ENCODE measurements around the gene RNASEH2A. TPM values are rescaled to one million over a fixed set of nuclear protein-coding genes. Genes with fewer than 3 reads are reported as not detected.

RNASEH2A gene
- total and polyA plus RNA-seq, 2 of the 13 experiments (the other 11 are each of a cell fraction or from before 2014, with no cell fraction given) = 25.1 to 35.8 TPM

DNA sequence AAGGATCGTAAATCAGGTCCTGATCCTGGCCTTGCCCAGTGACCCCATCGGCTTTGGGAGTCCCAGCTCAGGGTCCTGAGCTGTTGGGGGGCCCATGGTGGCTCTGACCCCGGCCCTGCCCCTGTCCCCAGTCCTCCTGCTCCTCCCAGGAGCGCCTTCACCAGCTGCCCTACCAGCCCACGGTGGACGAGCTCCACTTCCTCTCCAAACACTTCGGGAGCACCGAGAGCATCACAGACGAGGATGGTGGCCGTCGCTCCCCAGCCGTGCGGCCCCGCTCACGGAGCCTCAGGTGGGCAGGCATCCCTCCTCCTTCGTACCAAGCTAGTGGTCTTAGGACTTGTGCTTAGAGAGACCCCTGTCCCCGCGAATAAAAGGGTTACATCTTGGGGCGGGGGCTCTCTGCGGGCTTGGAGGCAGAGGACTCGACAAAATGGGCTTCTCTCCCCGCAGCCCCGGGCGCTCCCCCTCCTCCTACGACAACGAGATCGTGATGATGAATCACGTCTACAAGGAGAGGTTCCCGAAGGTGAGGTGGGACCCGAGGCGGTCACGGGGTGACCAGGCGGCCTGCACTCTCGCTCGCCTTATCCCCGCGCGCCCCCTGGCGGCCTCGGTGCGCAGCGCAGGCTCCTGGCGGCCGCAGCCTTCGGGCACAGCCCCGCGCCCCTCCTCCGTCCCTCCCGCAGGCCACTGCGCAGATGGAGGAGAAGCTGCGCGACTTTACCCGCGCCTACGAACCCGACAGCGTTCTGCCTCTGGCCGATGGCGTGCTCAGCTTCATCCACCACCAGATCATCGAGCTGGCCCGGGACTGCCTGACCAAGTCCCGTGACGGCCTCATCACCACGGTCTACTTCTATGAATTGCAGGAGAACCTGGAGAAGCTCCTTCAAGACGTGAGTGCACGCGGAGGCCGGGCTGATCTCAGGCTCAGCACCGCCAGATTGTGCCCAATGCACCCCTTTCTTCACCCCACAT lies 41.1 kb downstream of the RNASEH2A start (continued):
- TF ChIP-seq, protein P1, sequence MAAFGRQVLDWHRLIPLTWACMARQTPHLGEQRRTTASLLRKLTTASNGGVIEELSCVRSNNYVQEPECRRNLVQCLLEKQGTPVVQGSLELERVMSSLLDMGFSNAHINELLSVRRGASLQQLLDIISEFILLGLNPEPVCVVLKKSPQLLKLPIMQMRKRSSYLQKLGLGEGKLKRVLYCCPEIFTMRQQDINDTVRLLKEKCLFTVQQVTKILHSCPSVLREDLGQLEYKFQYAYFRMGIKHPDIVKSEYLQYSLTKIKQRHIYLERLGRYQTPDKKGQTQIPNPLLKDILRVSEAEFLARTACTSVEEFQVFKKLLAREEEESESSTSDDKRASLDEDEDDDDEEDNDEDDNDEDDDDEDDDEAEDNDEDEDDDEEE (CRISPR knock-in tag; IDR thresholded peaks at IDR 0.05) = 0 out of 2 replicates have a peak, but pooled peaks have one; percentile 39
- 0 out of 2 replicates have a peak, but pooled peaks have one; percentile 39 for TF ChIP-seq KLF6 (CRISPR knock-in tag; IDR thresholded peaks at IDR 0.05)
- peak; percentile 34; the same call in 1 of the 2 replicates for TF ChIP-seq ZBTB7B (CRISPR knock-in tag; IDR thresholded peaks at IDR 0.05)
- 0 out of 2 replicates have a peak, but pooled peaks have one; percentile 50 for TF ChIP-seq EED (CRISPR knock-in tag; IDR thresholded peaks at IDR 0.05)
- TF ChIP-seq KMT2B (CRISPR knock-in tag; IDR thresholded peaks at IDR 0.05) = no peak
- TF ChIP-seq SNAPC5 (CRISPR knock-in tag; IDR thresholded peaks at IDR 0.05; ENCODE audit: borderline replicate concordance) = no peak
- TF ChIP-seq, protein P2, sequence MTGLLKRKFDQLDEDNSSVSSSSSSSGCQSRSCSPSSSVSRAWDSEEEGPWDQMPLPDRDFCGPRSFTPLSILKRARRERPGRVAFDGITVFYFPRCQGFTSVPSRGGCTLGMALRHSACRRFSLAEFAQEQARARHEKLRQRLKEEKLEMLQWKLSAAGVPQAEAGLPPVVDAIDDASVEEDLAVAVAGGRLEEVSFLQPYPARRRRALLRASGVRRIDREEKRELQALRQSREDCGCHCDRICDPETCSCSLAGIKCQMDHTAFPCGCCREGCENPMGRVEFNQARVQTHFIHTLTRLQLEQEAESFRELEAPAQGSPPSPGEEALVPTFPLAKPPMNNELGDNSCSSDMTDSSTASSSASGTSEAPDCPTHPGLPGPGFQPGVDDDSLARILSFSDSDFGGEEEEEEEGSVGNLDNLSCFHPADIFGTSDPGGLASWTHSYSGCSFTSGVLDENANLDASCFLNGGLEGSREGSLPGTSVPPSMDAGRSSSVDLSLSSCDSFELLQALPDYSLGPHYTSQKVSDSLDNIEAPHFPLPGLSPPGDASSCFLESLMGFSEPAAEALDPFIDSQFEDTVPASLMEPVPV (CRISPR knock-in tag; IDR thresholded peaks at IDR 0.05) = 0 out of 2 replicates have a peak, but pooled peaks have one; percentile 55
- TF ChIP-seq, protein P3, sequence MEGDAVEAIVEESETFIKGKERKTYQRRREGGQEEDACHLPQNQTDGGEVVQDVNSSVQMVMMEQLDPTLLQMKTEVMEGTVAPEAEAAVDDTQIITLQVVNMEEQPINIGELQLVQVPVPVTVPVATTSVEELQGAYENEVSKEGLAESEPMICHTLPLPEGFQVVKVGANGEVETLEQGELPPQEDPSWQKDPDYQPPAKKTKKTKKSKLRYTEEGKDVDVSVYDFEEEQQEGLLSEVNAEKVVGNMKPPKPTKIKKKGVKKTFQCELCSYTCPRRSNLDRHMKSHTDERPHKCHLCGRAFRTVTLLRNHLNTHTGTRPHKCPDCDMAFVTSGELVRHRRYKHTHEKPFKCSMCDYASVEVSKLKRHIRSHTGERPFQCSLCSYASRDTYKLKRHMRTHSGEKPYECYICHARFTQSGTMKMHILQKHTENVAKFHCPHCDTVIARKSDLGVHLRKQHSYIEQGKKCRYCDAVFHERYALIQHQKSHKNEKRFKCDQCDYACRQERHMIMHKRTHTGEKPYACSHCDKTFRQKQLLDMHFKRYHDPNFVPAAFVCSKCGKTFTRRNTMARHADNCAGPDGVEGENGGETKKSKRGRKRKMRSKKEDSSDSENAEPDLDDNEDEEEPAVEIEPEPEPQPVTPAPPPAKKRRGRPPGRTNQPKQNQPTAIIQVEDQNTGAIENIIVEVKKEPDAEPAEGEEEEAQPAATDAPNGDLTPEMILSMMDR (CRISPR knock-in tag; IDR thresholded peaks at IDR 0.05) = peak; percentile 95
- TF ChIP-seq, protein P4, sequence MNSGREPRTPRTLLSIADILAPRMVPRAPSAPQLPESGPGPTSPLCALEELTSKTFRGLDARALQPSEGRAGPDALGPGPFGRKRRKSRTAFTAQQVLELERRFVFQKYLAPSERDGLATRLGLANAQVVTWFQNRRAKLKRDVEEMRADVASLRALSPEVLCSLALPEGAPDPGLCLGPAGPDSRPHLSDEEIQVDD (CRISPR knock-in tag; IDR thresholded peaks at IDR 0.05; ENCODE audit: borderline replicate concordance) = no peak
- no peak for TF ChIP-seq FIP1L1 (IDR thresholded peaks at IDR 0.05; ENCODE audit: borderline replicate concordance, insufficient read depth, low read depth, low read length)
- TF ChIP-seq TEF (CRISPR knock-in tag; IDR thresholded peaks at IDR 0.05) = no peak
- TF ChIP-seq CREM (IDR thresholded peaks at IDR 0.05) = no peak
- TF ChIP-seq CREM (CRISPR knock-in tag; IDR thresholded peaks at IDR 0.05) = no peak
- TF ChIP-seq ZNF878 (CRISPR knock-in tag; IDR thresholded peaks at IDR 0.05) = no peak
- no peak for TF ChIP-seq JDP2 (CRISPR knock-in tag; IDR thresholded peaks at IDR 0.05; ENCODE audit: borderline replicate concordance)
- TF ChIP-seq, protein P5, sequence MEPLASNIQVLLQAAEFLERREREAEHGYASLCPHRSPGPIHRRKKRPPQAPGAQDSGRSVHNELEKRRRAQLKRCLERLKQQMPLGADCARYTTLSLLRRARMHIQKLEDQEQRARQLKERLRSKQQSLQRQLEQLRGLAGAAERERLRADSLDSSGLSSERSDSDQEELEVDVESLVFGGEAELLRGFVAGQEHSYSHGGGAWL (CRISPR knock-in tag; IDR thresholded peaks at IDR 0.05) = 0 out of 2 replicates have a peak, but pooled peaks have one; percentile 13
- peak; percentile 68 for TF ChIP-seq XRCC5 (optimal IDR thresholded peaks at IDR 0.05; ENCODE audit: low read length)
- TF ChIP-seq TAF1 (CRISPR knock-in tag; IDR thresholded peaks at IDR 0.05) = no peak
- no peak for TF ChIP-seq ZNF660 (CRISPR knock-in tag; IDR thresholded peaks at IDR 0.05; ENCODE audit: borderline replicate concordance, low read depth)
- no peak for TF ChIP-seq ZNF891 (CRISPR knock-in tag; IDR thresholded peaks at IDR 0.05)
- TF ChIP-seq CBFB (CRISPR knock-in tag; IDR thresholded peaks at IDR 0.05) = no peak
- no peak for TF ChIP-seq CC2D1A (CRISPR knock-in tag; IDR thresholded peaks at IDR 0.05)
- no peak for TF ChIP-seq SMYD3 (CRISPR knock-in tag; IDR thresholded peaks at IDR 0.05)
- no peak for TF ChIP-seq NCOA2 (CRISPR knock-in tag; IDR thresholded peaks at IDR 0.05)
